GM21423 (cell line): Measurements from ENCODE around the gene TRAPPC10.
"Not testable (repeated sequence)": the region's sequence is repeated elsewhere in the genome, so short reads cannot be mapped to it uniquely, and the experiment has no call there.

Experiments
- ATAC-seq: cut with Tn5 transposase; IDR thresholded peaks from one replicate; pipeline ENCODE4 v1.9.1; 2021; ENCODE audit warnings: mild to moderate bottlenecking, moderate library complexity; ENCODE audit not compliant: unreplicated experiment

The TRAPPC10 gene

GRCh38 chr21:44086636-44087425, 74.7 kb downstream of the TRAPPC10 start:
- no peak for ATAC-seq

- no peak for ATAC-seq
These were observed 75.6 kb downstream of the TRAPPC10 start for GRCh38 chr21:44087426-44088400.

- no peak for ATAC-seq
These were observed 76.3 kb downstream of the TRAPPC10 start for GRCh38 chr21:44088401-44088780.

GRCh38 chr21:44089001-44089911, 77.1 kb downstream of the TRAPPC10 start:
- peak; percentile 61 for ATAC-seq

GRCh38 chr21:44090325-44090724, 78.2 kb downstream of the TRAPPC10 start:
- ATAC-seq = no peak

GRCh38 chr21:44092211-44092610, 80.1 kb downstream of the TRAPPC10 start:
- no peak for ATAC-seq

GRCh38 chr21:44093761-44094160, 81.7 kb downstream of the TRAPPC10 start:
- ATAC-seq = no peak

- no peak for ATAC-seq
These were observed 82.7 kb downstream of the TRAPPC10 start for GRCh38 chr21:44094832-44095231.

GRCh38 chr21:44098507-44098906, 86.4 kb downstream of the TRAPPC10 start:
- ATAC-seq = not testable (repeated sequence)

GRCh38 chr21:44098964-44099363, 86.9 kb downstream of the TRAPPC10 start:
- ATAC-seq = not testable (repeated sequence)

GRCh38 chr21:44107026-44107501, 95.0 kb downstream of the TRAPPC10 start, which contains the start of gene PWP2:
Gene PWP2 (plus strand): TSS chr21:44107399. CDS start chr21:44107417, 18 bp downstream.
- ATAC-seq = peak; percentile 90

- peak; percentile 14 for ATAC-seq
These were observed 95.5 kb downstream of the TRAPPC10 start for GRCh38 chr21:44107589-44107988.

- not testable (repeated sequence) for ATAC-seq
These were observed 101.7 kb downstream of the TRAPPC10 start for GRCh38 chr21:44113702-44114371.

GRCh38 chr21:44122131-44122530, 110.0 kb downstream of the TRAPPC10 start:
- not testable (repeated sequence) for ATAC-seq

- not testable (repeated sequence) for ATAC-seq
These were observed 115.7 kb downstream of the TRAPPC10 start for GRCh38 chr21:44127827-44128226.

- ATAC-seq = peak; percentile 15
These were observed 121.6 kb downstream of the TRAPPC10 start for GRCh38 chr21:44133715-44134057.

GRCh38 chr21:44134732-44135131, 122.6 kb downstream of the TRAPPC10 start:
- not testable (repeated sequence) for ATAC-seq

GRCh38 chr21:44138039-44138438, 125.9 kb downstream of the TRAPPC10 start:
- ATAC-seq = not testable (repeated sequence)

- ATAC-seq = not testable (repeated sequence)
These were observed 127.9 kb downstream of the TRAPPC10 start for GRCh38 chr21:44139787-44140551.
